Activated CD8-positive, alpha-beta T cell treated with anti-CD3 and anti-CD28 coated beads for 36 hours (primary cell): ENCODE measurements around the gene HIRA. TPM values are rescaled to one million over a fixed set of nuclear protein-coding genes. Genes with fewer than 3 reads are reported as not detected.

ENCODE experiments used
- ATAC-seq: fragments of 200-7000 bp; cut with Tn5 transposase; one replicate; pipeline ENCODE4 v1.10.0; 2021; ENCODE audit warnings: mild to moderate bottlenecking, moderate library complexity
- CTCF ChIA-PET: fragments of 350-600 bp; sonication (Branson Sonifier 250); formaldehyde crosslinking; loops from one replicate; lab custom pipeline; 2021; ENCODE audit warnings: antibody characterized with exemption; lab: Charles Lee
- POLR2A ChIA-PET: fragments of 350-600 bp; sonication (Branson Sonifier 250); formaldehyde crosslinking; loops from one replicate; lab custom pipeline; 2021; ENCODE audit warnings: antibody characterized with exemption; lab: Charles Lee
- DNase-seq: peaks from one replicate; pipeline ENCODE4 v3.0.0-alpha.2; 2020
- H3K27ac Mint-ChIP-seq: one replicate; pipeline ENCODE4 v1.8.0; 2021; ENCODE audit warnings: mild to moderate bottlenecking, mixed read lengths
- H3K27me3 Mint-ChIP-seq: one replicate; pipeline ENCODE4 v1.8.0; 2021; ENCODE audit warnings: mixed read lengths
- H3K36me3 Mint-ChIP-seq: one replicate; pipeline ENCODE4 v1.8.0; 2021; ENCODE audit warnings: low read depth, mixed read lengths
- H3K4me1 Mint-ChIP-seq: one replicate; pipeline ENCODE4 v1.8.0; 2021; ENCODE audit warnings: low read depth, mixed read lengths
- H3K4me3 Mint-ChIP-seq: one replicate; pipeline ENCODE4 v1.8.0; 2021; ENCODE audit warnings: mild to moderate bottlenecking, moderate library complexity, mixed read lengths
- H3K9me3 Mint-ChIP-seq: one replicate; pipeline ENCODE4 v1.8.0; 2021; ENCODE audit warnings: mixed read lengths
- CTCF ChIP-seq: fragments of 200-600 bp; IDR thresholded peaks from one replicate; pipeline ENCODE4 v1.8.0; 2022; ENCODE audit warnings: antibody characterized with exemption, mild to moderate bottlenecking
- intact Hi-C: fragments of 100-400 bp; cut with micrococcal nuclease; formaldehyde crosslinking; loops from one replicate; pipeline ENCODE4 v1.10.0; 2022
- total RNA-seq, 2 experiments: library from RNA; stranded (reverse); gene quantifications; one replicate each; pipeline ENCODE4 v1.2.3, GENCODE V29; 2021

The HIRA gene
- total RNA-seq, 2 experiments from 2014 or later = 29.7 to 30.5 TPM

- ChIA-PET CTCF (interaction anchor here (1.5 to 2.3 kb wide), 2 partner anchors 98 to 151 kb away, joined by 3 to 12 read pairs; no protein-coding TSS in a partner anchor), POLR2A (interaction anchor here (0.7 to 1.8 kb wide), 7 partner anchors 10 to 52 kb away, joined by 3 to 7 read pairs (median 5); partner anchors contain the start of gene HIRA)
- peak within 1 kb of the TSS; percentile 99 for H3K27ac Mint-ChIP-seq
- peak within 1 kb of the TSS; percentile 99 for H3K4me3 Mint-ChIP-seq
- peaks cover 26% of the 10 kb centered on the region for H3K4me1 Mint-ChIP-seq
- DNase-seq (peak; percentile 84), ATAC-seq (peak; percentile 56)
- intact Hi-C loops = no loop called here
- TF ChIP-seq CTCF = no peak
- peaks cover 33% of the 10 kb centered on the region for H3K36me3 Mint-ChIP-seq
- H3K27me3 Mint-ChIP-seq = no peaks in the 10 kb centered on the region
- H3K9me3 Mint-ChIP-seq = no peaks in the 10 kb centered on the region
Measured at GRCh38 chr22:19478901-19479354, 47.4 kb upstream of the HIRA start, which contains the start of gene UFD1. Gene UFD1 (minus strand): TSS chr22:19479193. CDS start chr22:19479085, 108 bp downstream.

- Mint-ChIP-seq H3K27me3 (no peaks in the 10 kb centered on the region), H3K4me3 (peak overlapping the region; percentile 99), H3K36me3 (peaks cover 33% of the 10 kb centered on the region), H3K4me1 (peaks cover 26% of the 10 kb centered on the region), H3K9me3 (no peaks in the 10 kb centered on the region), H3K27ac (peak overlapping the region; percentile 82)
- intact Hi-C loops = no loop called here
- TF ChIP-seq CTCF = no peak
- ChIA-PET CTCF (interaction anchor here (0.6 to 2.3 kb wide), 6 partner anchors 96 to 334 kb away, joined by 3 to 12 read pairs (median 4); partner anchors contain the start of genes ESS2 and SLC25A1), POLR2A (interaction anchor here (0.6 to 1.8 kb wide), 8 partner anchors 16 to 524 kb away, joined by 3 to 13 read pairs (median 5); partner anchors contain the start of gene HIRA)
- peak; percentile 33 for DNase-seq
- no peak for ATAC-seq
Measured at GRCh38 chr22:19478045-19478900, 46.7 kb upstream of the HIRA start.

GRCh38 chr22:19477321-19478044, 46.0 kb upstream of the HIRA start:
- POLR2A ChIA-PET = interaction anchor here (0.6 to 1.5 kb wide), 6 partner anchors 17 to 523 kb away, joined by 3 to 13 read pairs (median 4); partner anchors contain the start of gene HIRA
- H3K36me3 Mint-ChIP-seq = peaks cover 28% of the 10 kb centered on the region

GRCh38 chr22:19476023-19476422, 44.5 kb upstream of the HIRA start:
- Mint-ChIP-seq H3K9me3 (no peaks in the 10 kb centered on the region), H3K27ac (no peak overlapping the region), H3K27me3 (no peaks in the 10 kb centered on the region), H3K4me1 (peaks cover 25% of the 10 kb centered on the region), H3K36me3 (peaks cover 32% of the 10 kb centered on the region), H3K4me3 (no peak overlapping the region)
- ChIA-PET POLR2A (no interaction called here), CTCF (no interaction called here)
- DNase-seq (no peak), ATAC-seq (no peak)
- TF ChIP-seq CTCF = no peak
- intact Hi-C loops = no loop called here

More at GRCh38 chr22:19477321-19478044, 46.0 kb upstream of the HIRA start:
- no peaks in the 10 kb centered on the region for H3K9me3 Mint-ChIP-seq
- H3K27ac Mint-ChIP-seq = peak overlapping the region; percentile 82
- peak; percentile 32 for TF ChIP-seq CTCF
- intact Hi-C loops = no loop called here
- peak overlapping the region; percentile 99 for H3K4me3 Mint-ChIP-seq
- no peaks in the 10 kb centered on the region for H3K27me3 Mint-ChIP-seq
- CTCF ChIA-PET = interaction anchor here (0.6 to 2.3 kb wide), 6 partner anchors 95 to 333 kb away, joined by 3 to 12 read pairs (median 4); partner anchors contain the start of genes ESS2 and SLC25A1
- DNase-seq = no peak
- no peak for ATAC-seq
- peaks cover 26% of the 10 kb centered on the region for H3K4me1 Mint-ChIP-seq
